CD8-positive, alpha-beta memory T cell (primary cell): ENCODE results near the gene SWAP70. TPM values are rescaled to one million over a fixed set of nuclear protein-coding genes. Genes with fewer than 3 reads are reported as not detected.

ENCODE experiments used
- polyA plus RNA-seq: library from polyadenylated mRNA; unstranded; fragments of 300-500 nt; fragmentation: Illumina TruSeq; gene quantifications from one replicate; pipeline ENCODE4 v1.2.3, GENCODE V29; 2021
- total RNA-seq, 2 experiments: library from RNA; stranded (reverse); gene quantifications; one replicate each; pipeline ENCODE4 v1.2.3, GENCODE V29; 2021

Gene SWAP70
- total and polyA plus RNA-seq, 3 experiments from 2014 or later = 5.8 to 7.8 (median 7.8) TPM

Other genes with a start within 250 kb of the SWAP70 start
- 10 to 100 TPM; 33.0 to 39.8 TPM for gene ZNF143, start 203.1 kb upstream of the SWAP70 start, total RNA-seq
- 33.3 TPM for gene ZNF143, start 203.1 kb upstream of the SWAP70 start, polyA plus RNA-seq
- gene WEE1, start 90.4 kb upstream of the SWAP70 start, total RNA-seq = 10 to 100 TPM; 46.9 to 49.8 TPM
- 8.1 TPM for gene WEE1, start 90.4 kb upstream of the SWAP70 start, polyA plus RNA-seq